ENCODE results near the gene PKP1.
"Not testable (repeated sequence)": the region's sequence is repeated elsewhere in the genome, so short reads cannot be mapped to it uniquely, and the experiment has no call there.

The PKP1 gene, protein sequence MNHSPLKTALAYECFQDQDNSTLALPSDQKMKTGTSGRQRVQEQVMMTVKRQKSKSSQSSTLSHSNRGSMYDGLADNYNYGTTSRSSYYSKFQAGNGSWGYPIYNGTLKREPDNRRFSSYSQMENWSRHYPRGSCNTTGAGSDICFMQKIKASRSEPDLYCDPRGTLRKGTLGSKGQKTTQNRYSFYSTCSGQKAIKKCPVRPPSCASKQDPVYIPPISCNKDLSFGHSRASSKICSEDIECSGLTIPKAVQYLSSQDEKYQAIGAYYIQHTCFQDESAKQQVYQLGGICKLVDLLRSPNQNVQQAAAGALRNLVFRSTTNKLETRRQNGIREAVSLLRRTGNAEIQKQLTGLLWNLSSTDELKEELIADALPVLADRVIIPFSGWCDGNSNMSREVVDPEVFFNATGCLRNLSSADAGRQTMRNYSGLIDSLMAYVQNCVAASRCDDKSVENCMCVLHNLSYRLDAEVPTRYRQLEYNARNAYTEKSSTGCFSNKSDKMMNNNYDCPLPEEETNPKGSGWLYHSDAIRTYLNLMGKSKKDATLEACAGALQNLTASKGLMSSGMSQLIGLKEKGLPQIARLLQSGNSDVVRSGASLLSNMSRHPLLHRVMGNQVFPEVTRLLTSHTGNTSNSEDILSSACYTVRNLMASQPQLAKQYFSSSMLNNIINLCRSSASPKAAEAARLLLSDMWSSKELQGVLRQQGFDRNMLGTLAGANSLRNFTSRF

DNA sequence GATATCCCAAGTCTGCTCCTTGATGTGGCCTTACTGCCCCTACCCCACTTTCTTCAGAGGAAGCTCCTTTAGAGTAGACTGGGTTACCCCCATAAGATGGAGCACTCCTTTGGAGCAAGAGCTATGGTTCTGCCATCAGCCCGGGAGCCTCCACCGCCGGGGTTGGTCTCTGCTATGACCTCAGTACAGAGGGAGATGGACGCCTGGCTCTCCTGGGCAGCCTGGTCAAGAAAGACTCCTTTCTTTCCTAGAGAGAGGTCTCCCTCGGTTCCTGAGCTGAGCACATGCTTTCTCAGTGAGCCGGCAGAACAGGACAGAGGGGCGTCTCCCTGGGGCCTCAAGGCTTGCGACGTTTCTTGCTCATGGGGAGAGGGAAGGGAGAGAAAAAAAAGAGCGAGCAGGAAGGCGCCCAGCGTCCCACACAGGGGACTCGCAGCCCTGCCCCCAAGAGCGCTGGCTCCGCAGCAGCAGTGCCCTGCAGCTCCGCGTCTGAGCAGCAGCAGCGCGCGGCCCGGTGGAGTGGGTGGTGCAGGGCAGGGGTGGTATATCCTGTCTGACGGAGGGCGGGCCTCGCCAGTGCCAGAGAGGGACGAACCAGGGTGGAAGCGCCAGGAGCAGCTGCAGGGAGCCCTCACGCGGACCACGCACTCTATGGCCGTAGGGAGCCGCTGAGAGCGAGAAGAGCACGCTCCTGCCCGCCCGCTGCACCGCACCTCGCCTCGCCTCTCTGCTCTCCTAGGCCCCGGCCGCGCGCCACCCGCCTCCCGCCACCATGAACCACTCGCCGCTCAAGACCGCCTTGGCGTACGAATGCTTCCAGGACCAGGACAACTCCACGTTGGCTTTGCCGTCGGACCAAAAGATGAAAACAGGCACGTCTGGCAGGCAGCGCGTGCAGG, at the start of gene PKP1:
Gene PKP1, plus strand, starts transcription at position 576 of the 899 bp plus-strand sequence. Its CDS starts 197 bp downstream, at position 773.
- TF ChIP-seq, protein P1, sequence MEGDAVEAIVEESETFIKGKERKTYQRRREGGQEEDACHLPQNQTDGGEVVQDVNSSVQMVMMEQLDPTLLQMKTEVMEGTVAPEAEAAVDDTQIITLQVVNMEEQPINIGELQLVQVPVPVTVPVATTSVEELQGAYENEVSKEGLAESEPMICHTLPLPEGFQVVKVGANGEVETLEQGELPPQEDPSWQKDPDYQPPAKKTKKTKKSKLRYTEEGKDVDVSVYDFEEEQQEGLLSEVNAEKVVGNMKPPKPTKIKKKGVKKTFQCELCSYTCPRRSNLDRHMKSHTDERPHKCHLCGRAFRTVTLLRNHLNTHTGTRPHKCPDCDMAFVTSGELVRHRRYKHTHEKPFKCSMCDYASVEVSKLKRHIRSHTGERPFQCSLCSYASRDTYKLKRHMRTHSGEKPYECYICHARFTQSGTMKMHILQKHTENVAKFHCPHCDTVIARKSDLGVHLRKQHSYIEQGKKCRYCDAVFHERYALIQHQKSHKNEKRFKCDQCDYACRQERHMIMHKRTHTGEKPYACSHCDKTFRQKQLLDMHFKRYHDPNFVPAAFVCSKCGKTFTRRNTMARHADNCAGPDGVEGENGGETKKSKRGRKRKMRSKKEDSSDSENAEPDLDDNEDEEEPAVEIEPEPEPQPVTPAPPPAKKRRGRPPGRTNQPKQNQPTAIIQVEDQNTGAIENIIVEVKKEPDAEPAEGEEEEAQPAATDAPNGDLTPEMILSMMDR (conservative IDR thresholded peaks at IDR 0.05; ENCODE audit: low read depth, low read length): no peak
- DNase-seq (ENCODE audit: low read depth): no peak
- peak within 1 kb of the TSS; percentile 25 for H3K4me3 ChIP-seq (ENCODE audit: low read length)

DNA sequence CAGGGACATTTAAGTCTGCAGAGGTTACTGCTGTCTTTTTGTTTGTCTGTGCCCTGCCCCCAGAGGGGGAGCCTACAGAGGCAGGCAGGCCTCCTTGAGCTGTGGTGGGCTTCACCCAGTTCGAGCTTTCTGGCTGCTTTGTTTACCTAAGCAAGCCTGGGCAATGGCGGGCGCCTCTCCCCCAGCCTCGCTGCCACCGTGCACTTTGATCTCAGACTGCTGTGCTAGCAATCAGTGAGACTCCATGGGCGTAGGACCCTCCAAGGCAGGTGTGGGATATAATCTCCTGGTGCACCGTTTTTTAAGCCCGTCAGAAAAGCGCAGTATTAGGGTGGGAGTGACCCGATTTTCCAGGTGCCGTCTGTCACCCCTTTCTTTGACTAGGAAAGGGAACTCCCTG, 43.7 kb upstream of the PKP1 start:
- not testable (repeated sequence) for H3K4me3 ChIP-seq (ENCODE audit: low read length); DNase-seq (ENCODE audit: low read depth)

DNA sequence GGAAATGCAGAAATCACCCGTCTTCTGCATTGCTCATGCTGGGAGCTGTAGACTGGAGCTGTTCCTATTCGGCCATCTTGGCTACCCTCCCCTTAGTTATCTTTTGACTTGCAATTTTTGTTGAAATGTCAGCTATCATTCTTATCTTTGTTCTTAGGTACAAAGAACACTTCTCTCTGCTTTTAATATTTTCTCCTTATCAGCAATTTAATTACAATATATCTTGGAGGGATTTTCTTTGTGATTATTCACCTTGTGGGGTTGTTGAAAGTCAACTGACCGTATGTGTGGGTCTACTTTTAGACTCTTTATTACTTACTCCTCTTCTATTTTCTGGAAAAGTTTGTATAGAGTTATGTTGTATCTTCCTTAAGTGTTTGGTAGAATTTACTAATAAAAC, 43.1 kb upstream of the PKP1 start:
- TF ChIP-seq, protein P1 (conservative IDR thresholded peaks at IDR 0.05; ENCODE audit: low read depth, low read length): no peak

DNA sequence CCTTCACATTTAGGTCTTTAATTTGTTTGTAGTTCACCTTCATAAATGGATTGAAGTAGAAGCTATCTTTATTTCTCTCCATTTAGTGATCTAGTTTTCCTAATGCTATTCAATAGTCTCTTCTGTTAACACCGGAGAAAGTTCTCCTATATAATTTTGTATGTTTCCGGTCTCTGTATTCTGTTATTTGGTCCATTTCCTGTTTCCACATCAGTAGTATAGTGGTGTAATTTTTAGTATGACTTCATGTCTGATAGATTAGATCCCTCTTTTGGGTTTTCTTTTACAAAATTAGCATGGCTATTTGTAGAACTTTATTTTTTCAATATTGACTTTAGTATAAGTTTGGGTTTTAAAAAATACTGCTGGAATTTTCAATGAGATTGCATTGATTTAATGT, 41.6 kb upstream of the PKP1 start:
- no peak for DNase-seq (ENCODE audit: low read depth)
- TF ChIP-seq, protein P1 (conservative IDR thresholded peaks at IDR 0.05; ENCODE audit: low read depth, low read length): no peak
- H3K4me3 ChIP-seq (ENCODE audit: low read length): no peak overlapping the region

More for the DNA sequence above, 43.1 kb upstream of the PKP1 start:
- DNase-seq (ENCODE audit: low read depth): no peak
- no peak overlapping the region for H3K4me3 ChIP-seq (ENCODE audit: low read length)

DNA sequence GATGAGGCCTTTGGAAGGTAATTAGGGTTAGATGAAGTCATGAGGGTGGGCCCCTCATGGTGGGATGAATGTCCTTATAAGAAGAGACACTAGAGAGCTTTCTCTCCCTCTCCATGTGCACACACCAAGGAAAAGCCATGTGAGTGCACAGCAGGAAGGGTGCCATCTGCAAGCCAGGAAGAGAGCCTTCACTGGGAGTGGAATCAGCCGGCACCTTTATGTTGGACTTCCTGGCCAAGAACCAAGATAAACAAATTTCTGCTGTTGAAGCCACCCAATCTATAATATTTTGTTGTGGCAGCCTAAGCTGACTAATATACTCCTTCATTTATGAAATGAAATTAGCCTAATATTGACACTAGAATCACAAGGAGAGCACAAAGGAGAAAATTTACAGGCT, 38.2 kb upstream of the PKP1 start:
- H3K4me3 ChIP-seq (ENCODE audit: low read length): no peak overlapping the region
- TF ChIP-seq, protein P1 (conservative IDR thresholded peaks at IDR 0.05; ENCODE audit: low read depth, low read length): no peak
- no peak for DNase-seq (ENCODE audit: low read depth)

DNA sequence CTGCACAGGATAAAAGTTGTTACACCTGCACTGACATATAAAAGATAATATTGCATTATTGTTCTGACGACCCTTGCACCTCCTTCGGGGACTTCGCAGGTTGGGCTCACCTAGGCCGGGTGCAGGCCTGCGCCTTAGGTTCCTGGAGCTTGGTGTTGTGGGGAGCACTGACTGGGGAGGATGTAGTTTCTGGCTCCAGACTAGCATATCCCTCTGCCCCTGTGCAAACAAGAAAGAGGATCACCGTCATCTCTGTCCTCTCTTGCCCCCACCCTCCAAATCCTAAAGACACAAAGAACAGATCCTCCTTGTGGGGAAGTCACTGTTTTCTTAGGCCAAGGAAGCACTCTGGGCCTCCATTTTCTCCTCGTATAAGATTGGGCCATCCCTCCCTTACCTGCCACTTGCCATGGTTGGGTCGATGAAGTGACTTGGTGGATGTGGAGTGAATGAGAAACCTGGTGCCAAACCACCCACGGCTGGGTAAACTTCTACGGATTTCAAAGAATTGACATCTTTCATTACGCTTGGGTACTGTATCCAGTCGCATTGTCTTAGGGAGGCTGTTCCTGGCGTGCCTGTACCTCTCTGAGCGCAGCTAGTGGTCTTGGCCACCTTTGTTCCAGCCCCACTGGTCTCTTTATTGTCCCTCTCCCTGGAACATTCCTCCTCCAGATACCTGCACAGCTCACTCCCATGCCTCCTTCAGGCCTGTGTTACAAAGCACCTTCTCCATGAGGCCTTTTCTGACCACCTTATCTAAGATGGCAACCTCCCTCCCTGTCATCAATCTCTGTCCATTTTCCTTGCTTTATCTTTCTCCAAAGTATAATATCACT, 34.4 kb upstream of the PKP1 start:
- H3K4me3 ChIP-seq (ENCODE audit: low read length): no peak overlapping the region
- DNase-seq (ENCODE audit: low read depth): no peak
- TF ChIP-seq, protein P1 (conservative IDR thresholded peaks at IDR 0.05; ENCODE audit: low read depth, low read length): no peak

All from retinal pigment epithelial cell (primary cell).